ENCODE data around the gene VPS18. TPM values are rescaled to one million over a fixed set of nuclear protein-coding genes. Genes with fewer than 3 reads are reported as not detected.

Gene VPS18
- total RNA-seq, 1 experiment from 2014 or later: 16.9 TPM

DNA sequence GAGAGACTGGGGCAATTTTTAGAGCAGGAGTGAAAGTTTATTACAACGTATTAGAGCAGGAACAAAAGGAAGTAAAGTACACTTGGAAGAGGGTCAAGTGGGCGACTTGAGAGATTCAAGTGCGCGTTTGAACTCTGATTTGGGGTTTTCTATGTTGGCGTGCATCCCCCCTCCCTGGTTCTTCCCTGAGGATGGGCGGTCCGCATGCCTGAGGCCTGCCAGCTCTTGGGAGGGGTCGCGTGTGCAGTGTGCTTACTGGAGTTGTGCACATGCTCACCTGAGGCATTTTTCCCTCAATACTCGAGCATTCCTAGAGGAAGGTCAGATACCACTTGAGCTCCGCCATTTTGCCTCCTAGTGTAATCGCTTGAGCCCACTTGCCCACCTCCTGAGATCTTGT, 48.6 kb downstream of the VPS18 start:
- TF ChIP-seq, protein P1, sequence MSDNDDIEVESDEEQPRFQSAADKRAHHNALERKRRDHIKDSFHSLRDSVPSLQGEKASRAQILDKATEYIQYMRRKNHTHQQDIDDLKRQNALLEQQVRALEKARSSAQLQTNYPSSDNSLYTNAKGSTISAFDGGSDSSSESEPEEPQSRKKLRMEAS (IDR thresholded peaks at IDR 0.05): no peak
- no peak for TF ChIP-seq CEBPB (IDR thresholded peaks at IDR 0.05; ENCODE audit: low read depth)
- TF ChIP-seq, protein P2, sequence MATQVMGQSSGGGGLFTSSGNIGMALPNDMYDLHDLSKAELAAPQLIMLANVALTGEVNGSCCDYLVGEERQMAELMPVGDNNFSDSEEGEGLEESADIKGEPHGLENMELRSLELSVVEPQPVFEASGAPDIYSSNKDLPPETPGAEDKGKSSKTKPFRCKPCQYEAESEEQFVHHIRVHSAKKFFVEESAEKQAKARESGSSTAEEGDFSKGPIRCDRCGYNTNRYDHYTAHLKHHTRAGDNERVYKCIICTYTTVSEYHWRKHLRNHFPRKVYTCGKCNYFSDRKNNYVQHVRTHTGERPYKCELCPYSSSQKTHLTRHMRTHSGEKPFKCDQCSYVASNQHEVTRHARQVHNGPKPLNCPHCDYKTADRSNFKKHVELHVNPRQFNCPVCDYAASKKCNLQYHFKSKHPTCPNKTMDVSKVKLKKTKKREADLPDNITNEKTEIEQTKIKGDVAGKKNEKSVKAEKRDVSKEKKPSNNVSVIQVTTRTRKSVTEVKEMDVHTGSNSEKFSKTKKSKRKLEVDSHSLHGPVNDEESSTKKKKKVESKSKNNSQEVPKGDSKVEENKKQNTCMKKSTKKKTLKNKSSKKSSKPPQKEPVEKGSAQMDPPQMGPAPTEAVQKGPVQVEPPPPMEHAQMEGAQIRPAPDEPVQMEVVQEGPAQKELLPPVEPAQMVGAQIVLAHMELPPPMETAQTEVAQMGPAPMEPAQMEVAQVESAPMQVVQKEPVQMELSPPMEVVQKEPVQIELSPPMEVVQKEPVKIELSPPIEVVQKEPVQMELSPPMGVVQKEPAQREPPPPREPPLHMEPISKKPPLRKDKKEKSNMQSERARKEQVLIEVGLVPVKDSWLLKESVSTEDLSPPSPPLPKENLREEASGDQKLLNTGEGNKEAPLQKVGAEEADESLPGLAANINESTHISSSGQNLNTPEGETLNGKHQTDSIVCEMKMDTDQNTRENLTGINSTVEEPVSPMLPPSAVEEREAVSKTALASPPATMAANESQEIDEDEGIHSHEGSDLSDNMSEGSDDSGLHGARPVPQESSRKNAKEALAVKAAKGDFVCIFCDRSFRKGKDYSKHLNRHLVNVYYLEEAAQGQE (IDR thresholded peaks at IDR 0.05; ENCODE audit: low read depth): no peak
- no peak for TF ChIP-seq POLR2AphosphoS5 (IDR thresholded peaks at IDR 0.05; ENCODE audit: low read depth, low read length)
- no peak for TF ChIP-seq JUND (IDR thresholded peaks at IDR 0.05)
- TF ChIP-seq TCF7L2 (IDR thresholded peaks at IDR 0.05; ENCODE audit: borderline replicate concordance, extremely low read depth, insufficient read depth, insufficient read length): no peak
- TF ChIP-seq, protein P3, sequence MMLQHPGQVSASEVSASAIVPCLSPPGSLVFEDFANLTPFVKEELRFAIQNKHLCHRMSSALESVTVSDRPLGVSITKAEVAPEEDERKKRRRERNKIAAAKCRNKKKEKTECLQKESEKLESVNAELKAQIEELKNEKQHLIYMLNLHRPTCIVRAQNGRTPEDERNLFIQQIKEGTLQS (IDR thresholded peaks at IDR 0.05): no peak
- no peak for TF ChIP-seq SIN3A (IDR thresholded peaks at IDR 0.05; ENCODE audit: low read depth)
- TF ChIP-seq RAD21 (IDR thresholded peaks at IDR 0.05; ENCODE audit: low read depth): no peak
- no peak overlapping the region for H3K4me3 ChIP-seq (replicated peaks in 1 of 2; ENCODE audit: low read depth in 1 of 2, low read length in 2 of 2)
- H3K27ac ChIP-seq (ENCODE audit: low read depth, low read length): no peak overlapping the region; the same call in 1 of the 2 replicates
- CTCF ChIA-PET: interaction anchor here (1.4 to 2.7 kb wide), 3 partner anchors 9 to 39 kb away, joined by 4 to 36 read pairs (median 24); partner anchors contain the start of genes CHAC1 and DLL4
- H3K4me2 ChIP-seq (ENCODE audit: low read length): peak overlapping the region; percentile 97; the same call in 1 of the 2 replicates
- peaks cover 17 to 18% of the 10 kb centered on the region in 2 experiments; a peak in 3 of 4 replicates for H3K4me1 ChIP-seq (ENCODE audit: control insufficient read depth in 1 of 2, insufficient read depth in 2 of 2, low read length in 2 of 2)
- no peak for DNase-seq (ENCODE audit: low read depth, low spot score)
- no peak for ATAC-seq
- H3K9me3 ChIP-seq (ENCODE audit: control insufficient read depth in 1 of 2, insufficient read depth in 1 of 2, low read depth in 1 of 2, low read length in 2 of 2): no peaks in the 10 kb centered on the region
- H4K20me1 ChIP-seq (ENCODE audit: insufficient read depth): no peaks in the 10 kb centered on the region
- intact Hi-C loops (cut with micrococcal nuclease): no loop called here
- no peak overlapping the region for H3K9ac ChIP-seq (ENCODE audit: low read length)
- no peaks in the 10 kb centered on the region for H3K9me2 ChIP-seq (ENCODE audit: insufficient read depth)
- H3K79me2 ChIP-seq (ENCODE audit: insufficient read depth, low read length): no peaks in the 10 kb centered on the region
- no TSS peak for BruUV-seq (replicated peaks)
- no peaks in the 10 kb centered on the region for H3K36me3 ChIP-seq (ENCODE audit: control insufficient read depth in 1 of 2, insufficient read depth in 2 of 2, low read length in 2 of 2)
- H2AFZ ChIP-seq (ENCODE audit: low read depth, low read length, poor library complexity, severe bottlenecking): no peak overlapping the region
- RAD21 ChIA-PET (ENCODE audit: low non-redundant PET in 1 of 2, low total read pairs in 2 of 2, uncharacterized antibody in 2 of 2, unreplicated experiment in 2 of 2): interaction anchor here (1.0 to 1.6 kb wide), 2 partner anchors 14 to 243 kb away, joined by 3 to 4 read pairs; partner anchors contain the start of gene DLL4 (in 1 of the 2)
- POLR2A ChIA-PET: interaction anchor here (3.5 to 5.7 kb wide), 2 partner anchors 10 to 13 kb away, joined by 39 read pairs; partner anchors contain the start of genes CHAC1 and DLL4
- no peaks in the 10 kb centered on the region for H3K27me3 ChIP-seq (ENCODE audit: insufficient read depth, low read length)

Data from HCT116 (cell line).